A673 (cell line): ENCODE data around the gene DYNLRB2.

Experiments
- CTCF ChIP-seq: fragments of 300-800, 200-600 bp; sonication (generic); conservative IDR thresholded peaks from 2 replicates; pipeline ENCODE4 v1.5.1; 2017; ENCODE audit warnings: low read depth, mild to moderate bottlenecking, antibody characterized with exemption, low read length, moderate library complexity, mixed read lengths
- EZH2 ChIP-seq: fragments of 200-600 bp; sonication (generic); IDR thresholded peaks from 2 replicates; pipeline ENCODE4 v1.6.1; 2017; ENCODE audit warnings: borderline replicate concordance, low read depth, mild to moderate bottlenecking, mixed read lengths, antibody characterized with exemption, low read length; ENCODE audit not compliant: poor library complexity, severe bottlenecking

GRCh38 chr16:80556481-80556880 is 15.7 kb downstream of the DYNLRB2 start:
- TF ChIP-seq CTCF = no peak
- TF ChIP-seq EZH2 = no peak
